PFSK-1 (cell line): ENCODE data around the gene THOC5.

Source experiments
- FOXP2 ChIP-seq: optimal IDR thresholded peaks from 2 replicates; pipeline ENCODE3; 2011; ENCODE audit warnings: borderline replicate concordance, control low read depth, inconsistent platforms; ENCODE audit not compliant: insufficient read depth; ENCODE audit errors: extremely low read length, extremely low read depth
- POLR2AphosphoS5 ChIP-seq: IDR thresholded peaks from 2 replicates; pipeline ENCODE4 v1.6.1; 2012; ENCODE audit warnings: low read depth, mild to moderate bottlenecking, control low read depth, low read length, moderate library complexity
- REST ChIP-seq, 2 experiments: IDR thresholded peaks; 2 replicates each; pipeline versions ENCODE4 v1.6.1 to v1.8.0; 2011 to 2012; ENCODE audit warnings: low read depth in 2 of 2, low read length in 2 of 2, control low read depth in 1 of 2, inconsistent platforms in 1 of 2, mild to moderate bottlenecking in 1 of 2, moderate library complexity in 1 of 2; ENCODE audit not compliant: insufficient read depth in 1 of 2
- SIN3A ChIP-seq: IDR thresholded peaks from 2 replicates; pipeline ENCODE4 v1.6.1; 2012; ENCODE audit warnings: mild to moderate bottlenecking, low read length, moderate library complexity, borderline replicate concordance; ENCODE audit not compliant: insufficient read depth
- TAF1 ChIP-seq: IDR thresholded peaks from 2 replicates; pipeline ENCODE4 v1.6.1; 2012; ENCODE audit warnings: low read length, control low read depth, borderline replicate concordance; ENCODE audit not compliant: insufficient read depth

The THOC5 gene

GRCh38 chr22:29475550-29475949, 78.0 kb downstream of the THOC5 start:
- TF ChIP-seq POLR2AphosphoS5 = no peak
- TF ChIP-seq SIN3A = no peak
- no peak for TF ChIP-seq FOXP2
- no peak for TF ChIP-seq TAF1
- no peak for TF ChIP-seq REST (IDR thresholded peaks at IDR 0.05; ENCODE audit: insufficient read depth in 1 of 2, low read depth in 2 of 2, low read length in 2 of 2)

- TF ChIP-seq REST (IDR thresholded peaks at IDR 0.05; ENCODE audit: insufficient read depth in 1 of 2, low read depth in 2 of 2, low read length in 2 of 2) = no peak
- no peak for TF ChIP-seq TAF1
Measured at GRCh38 chr22:29473001-29473400, 80.6 kb downstream of the THOC5 start.

- TF ChIP-seq POLR2AphosphoS5 (no peak), REST (IDR thresholded peaks at IDR 0.05; ENCODE audit: insufficient read depth in 1 of 2, low read depth in 2 of 2, low read length in 2 of 2) (no peak), TAF1 (no peak), FOXP2 (no peak), SIN3A (no peak)
Measured at GRCh38 chr22:29470159-29470855, 83.2 kb downstream of the THOC5 start.

- TF ChIP-seq REST (IDR thresholded peaks at IDR 0.05; ENCODE audit: insufficient read depth in 1 of 2, low read depth in 2 of 2, low read length in 2 of 2) = no peak
- no peak for TF ChIP-seq TAF1
- no peak for TF ChIP-seq POLR2AphosphoS5
- TF ChIP-seq FOXP2 = no peak
- TF ChIP-seq SIN3A = no peak
Measured at GRCh38 chr22:29469755-29470154, 83.8 kb downstream of the THOC5 start.

GRCh38 chr22:29464581-29464980, 89.0 kb downstream of the THOC5 start:
- TF ChIP-seq REST (IDR thresholded peaks at IDR 0.05; ENCODE audit: insufficient read depth in 1 of 2, low read depth in 2 of 2, low read length in 2 of 2) (no peak), POLR2AphosphoS5 (no peak), FOXP2 (no peak), TAF1 (no peak), SIN3A (no peak)
